Endothelial cell of umbilical vein (primary cell): Measurements from ENCODE around the gene CAMTA1. TPM values are rescaled to one million over a fixed set of nuclear protein-coding genes. Genes with fewer than 3 reads are reported as not detected.

ENCODE experiments used
- BruUV-seq: library from RNA; stranded (reverse); fragments of 400-500 nt; replicated peaks from 2 replicates; lab custom pipeline; 2021; lab: Mats Ljungman, UMichigan
- CTCF ChIA-PET: fragments of 300-600, 350-600 bp; sonication (Branson Sonifier 250); formaldehyde crosslinking; loops from one replicate; lab custom pipeline; 2021; ENCODE audit warnings: antibody characterized with exemption, inconsistent platforms; lab: Charles Lee
- POLR2A ChIA-PET: fragments of 300-600, 350-600 bp; sonication (Branson Sonifier 250); formaldehyde crosslinking; loops from one replicate; lab custom pipeline; 2021; ENCODE audit warnings: antibody characterized with exemption, inconsistent platforms; lab: Charles Lee
- DNase-seq: peaks from one replicate; pipeline ENCODE4 v3.0.0-alpha.2; 2011; ENCODE audit warnings: low read depth, low spot score
- FAIRE-seq: peaks from 2 replicates; lab custom pipeline; 2011; peaks lifted over from hg19 to GRCh38; lab: Jason Lieb, UNC
- H2AFZ ChIP-seq: 2 replicates; pipeline ENCODE4 v1.6.0; 2012; ENCODE audit warnings: low read depth, low read length, control low read depth, inconsistent platforms
- H3K27ac ChIP-seq: 2 replicates; pipeline ENCODE4 v1.5.1; 2011; ENCODE audit warnings: low read depth, mild to moderate bottlenecking, control low read depth, low read length, moderate library complexity; ENCODE audit not compliant: insufficient read depth
- H3K27me3 ChIP-seq, 2 experiments: 2 replicates each; pipeline versions ENCODE4 v1.6.0 to v1.6.1; 2011; ENCODE audit warnings: low read length in 2 of 2, mixed read lengths in 1 of 2; ENCODE audit not compliant: control insufficient read depth in 2 of 2, insufficient read depth in 2 of 2
- H3K36me3 ChIP-seq, 2 experiments: 2 replicates in 1 of 2; 3 replicates in 1 of 2; pipeline ENCODE4 v1.5.1; 2011; ENCODE audit warnings: low read length in 2 of 2, mild to moderate bottlenecking in 1 of 2, moderate library complexity in 1 of 2; ENCODE audit not compliant: control insufficient read depth in 2 of 2, insufficient read depth in 2 of 2; ENCODE audit errors: extremely low read depth in 1 of 2
- H3K4me1 ChIP-seq: 3 replicates; pipeline ENCODE4 v1.5.1; 2011; ENCODE audit warnings: mild to moderate bottlenecking, low read length; ENCODE audit not compliant: control insufficient read depth, insufficient read depth; ENCODE audit errors: extremely low read depth
- H3K4me2 ChIP-seq: 2 replicates; pipeline ENCODE4 v1.6.1; 2011; ENCODE audit warnings: low read length, control low read depth, mixed read lengths; ENCODE audit not compliant: insufficient read depth
- H3K4me3 ChIP-seq, 3 experiments: fragments of 200-600 bp in 1 of 3; sonication (generic), shearing (Covaris generic) in 1 of 3; replicated peaks in 1 of 3; 2 replicates each; pipeline ENCODE4 v1.5.1; 2011 to 2016; ENCODE audit warnings: control low read depth in 3 of 3, low read length in 3 of 3, mild to moderate bottlenecking in 2 of 3, inconsistent platforms in 1 of 3, low read depth in 1 of 3, moderate library complexity in 1 of 3; ENCODE audit not compliant: insufficient read depth in 1 of 3
- H3K79me2 ChIP-seq: 2 replicates; pipeline ENCODE4 v1.6.0; 2012; ENCODE audit warnings: low read length, inconsistent platforms; ENCODE audit not compliant: control insufficient read depth, insufficient read depth
- H3K9ac ChIP-seq: replicated peaks from 2 replicates; pipeline ENCODE3; 2011; ENCODE audit warnings: low read length, control low read depth; ENCODE audit not compliant: insufficient read depth; ENCODE audit errors: extremely low read depth
- H3K9me1 ChIP-seq: replicated peaks from 3 replicates; pipeline ENCODE4 v1.6.0; 2011; ENCODE audit warnings: mild to moderate bottlenecking, low read length; ENCODE audit not compliant: control insufficient read depth, insufficient read depth; ENCODE audit errors: extremely low read depth
- H3K9me3 ChIP-seq: replicated peaks from 2 replicates; pipeline ENCODE4 v1.5.1; 2012; ENCODE audit warnings: low read length, inconsistent platforms; ENCODE audit not compliant: control insufficient read depth, insufficient read depth
- H4K20me1 ChIP-seq: replicated peaks from 2 replicates; pipeline ENCODE3; 2011; ENCODE audit warnings: mild to moderate bottlenecking, low read length; ENCODE audit not compliant: control insufficient read depth, insufficient read depth; ENCODE audit errors: extremely low read depth
- CTCF ChIP-seq, 2 donors: IDR thresholded peaks; 1 replicate in 1 of 2; 2 replicates in 1 of 2; pipeline ENCODE4 v1.5.1; 2011; ENCODE audit warnings: low read length in 2 of 2, mild to moderate bottlenecking in 2 of 2, moderate library complexity in 2 of 2, control low read depth in 1 of 2, inconsistent platforms in 1 of 2, low read depth in 1 of 2; ENCODE audit not compliant: insufficient read depth in 1 of 2; ENCODE audit errors: extremely low read depth in 1 of 2
- EZH2 ChIP-seq: IDR thresholded peaks from 2 replicates; pipeline ENCODE4 v1.6.1; 2012; ENCODE audit warnings: borderline replicate concordance, low read depth, mild to moderate bottlenecking, moderate library complexity, low read length, inconsistent platforms; ENCODE audit not compliant: severe bottlenecking
- FOS ChIP-seq: IDR thresholded peaks from 2 replicates; pipeline ENCODE4 v1.6.1; 2011; ENCODE audit warnings: mild to moderate bottlenecking, low read length, moderate library complexity, borderline replicate concordance; ENCODE audit not compliant: insufficient read depth
- GATA2 ChIP-seq: IDR thresholded peaks from 2 replicates; pipeline ENCODE4 v1.7.0; 2011; ENCODE audit warnings: low read depth, mild to moderate bottlenecking, moderate library complexity, mixed read lengths, low read length; ENCODE audit not compliant: insufficient read length, insufficient read depth
- JUN ChIP-seq: IDR thresholded peaks from 2 replicates; pipeline ENCODE4 v1.6.1; 2011; ENCODE audit warnings: borderline replicate concordance, low read depth; ENCODE audit not compliant: insufficient read length, insufficient read depth
- MAX ChIP-seq: IDR thresholded peaks from 2 replicates; pipeline ENCODE4 v1.6.1; 2011; ENCODE audit not compliant: insufficient read depth, insufficient read length
- MYC ChIP-seq: IDR thresholded peaks from one replicate; pipeline ENCODE4 v1.6.1; 2011; ENCODE audit warnings: mild to moderate bottlenecking, low read depth, low read length
- POLR2A ChIP-seq: IDR thresholded peaks from 2 replicates; pipeline ENCODE4 v1.6.1; 2012; ENCODE audit warnings: low read depth, mild to moderate bottlenecking, control low read depth, low read length
- POLR2AphosphoS5 ChIP-seq: IDR thresholded peaks from 2 replicates; pipeline ENCODE4 v1.6.1; 2012; ENCODE audit warnings: low read depth, mild to moderate bottlenecking, control low read depth, low read length, moderate library complexity; ENCODE audit not compliant: insufficient read depth
- dilution Hi-C: fragments of 300-500 bp; cut with MboI; formaldehyde crosslinking; loops from one replicate; pipeline ENCODE4 v1.15.0; 2019; ENCODE audit warnings: low sequenced_read_pairs; ENCODE audit not compliant: extremely low pct_ligation_motif_present
- intact Hi-C: fragments of 100-400 bp; cut with micrococcal nuclease; formaldehyde crosslinking; loops from one replicate; pipeline ENCODE4 v1.10.0; 2022
- polyA plus RNA-seq, 4 experiments: library from polyadenylated mRNA; depleted of rRNA in 3 of 4; stranded (reverse) in 3 of 4; unstranded in 1 of 4; fragments of >200 nt; gene quantifications; 2 replicates each; pipeline versions ENCODE4 v1.2.1 to v1.2.3, GENCODE V29; 2011 to 2012; ENCODE audit warnings: missing spikeins in 1 of 4
- total RNA-seq: library from RNA; stranded (reverse); gene quantifications from 2 replicates; pipeline ENCODE4 v1.2.3, GENCODE V29; 2021

CAMTA1 gene
- total and polyA plus RNA-seq, 2 donors (not counting 3 experiments of a cell fraction or from before 2014, with no cell fraction given) = 50.8 to 92.7 TPM

- CTCF ChIA-PET = interaction anchor here (6.8 kb wide), 1 partner anchor 24 kb away, joined by 89 read pairs; no protein-coding TSS in a partner anchor
- DNase-seq (no peak), FAIRE-seq (no peak)
- no peak overlapping the region for H3K27ac ChIP-seq
- no peaks in the 10 kb centered on the region for H3K9me1 ChIP-seq
- BruUV-seq = no TSS peak
- intact Hi-C loops (no loop called here), dilution Hi-C loops (no loop called here)
- POLR2A ChIA-PET = no interaction called here
- H3K27me3 ChIP-seq = no peaks in the 10 kb centered on the region
- no peak overlapping the region for H3K9ac ChIP-seq
- no peak overlapping the region for H3K4me2 ChIP-seq
- H3K4me1 ChIP-seq = no peaks in the 10 kb centered on the region
- no peak overlapping the region for H3K4me3 ChIP-seq
- H3K79me2 ChIP-seq = no peaks in the 10 kb centered on the region
- H4K20me1 ChIP-seq = no peaks in the 10 kb centered on the region
- H3K36me3 ChIP-seq = no peaks in the 10 kb centered on the region
- no peak for TF ChIP-seq POLR2A
- TF ChIP-seq FOS = no peak
- TF ChIP-seq CTCF (IDR thresholded peaks at IDR 0.05; ENCODE audit: extremely low read depth in 1 of 2, insufficient read depth in 1 of 2, low read depth in 1 of 2, low read length in 2 of 2) = no peak
- no peak for TF ChIP-seq MYC
- TF ChIP-seq POLR2AphosphoS5 = no peak
- no peak for TF ChIP-seq GATA2
- no peak for TF ChIP-seq JUN
- TF ChIP-seq MAX = no peak
- TF ChIP-seq EZH2 = no peak
- H3K9me3 ChIP-seq = no peaks in the 10 kb centered on the region
- H2AFZ ChIP-seq = no peak overlapping the region
Observed at GRCh38 chr1:7046891-7047290, 261.6 kb downstream of the CAMTA1 start.
